ENCODE data around the gene SYDE2. TPM values are rescaled to one million over a fixed set of nuclear protein-coding genes. Genes with fewer than 3 reads are reported as not detected.
"Not testable (repeated sequence)": the region's sequence is repeated elsewhere in the genome, so short reads cannot be mapped to it uniquely, and the experiment has no call there.

The SYDE2 gene, protein sequence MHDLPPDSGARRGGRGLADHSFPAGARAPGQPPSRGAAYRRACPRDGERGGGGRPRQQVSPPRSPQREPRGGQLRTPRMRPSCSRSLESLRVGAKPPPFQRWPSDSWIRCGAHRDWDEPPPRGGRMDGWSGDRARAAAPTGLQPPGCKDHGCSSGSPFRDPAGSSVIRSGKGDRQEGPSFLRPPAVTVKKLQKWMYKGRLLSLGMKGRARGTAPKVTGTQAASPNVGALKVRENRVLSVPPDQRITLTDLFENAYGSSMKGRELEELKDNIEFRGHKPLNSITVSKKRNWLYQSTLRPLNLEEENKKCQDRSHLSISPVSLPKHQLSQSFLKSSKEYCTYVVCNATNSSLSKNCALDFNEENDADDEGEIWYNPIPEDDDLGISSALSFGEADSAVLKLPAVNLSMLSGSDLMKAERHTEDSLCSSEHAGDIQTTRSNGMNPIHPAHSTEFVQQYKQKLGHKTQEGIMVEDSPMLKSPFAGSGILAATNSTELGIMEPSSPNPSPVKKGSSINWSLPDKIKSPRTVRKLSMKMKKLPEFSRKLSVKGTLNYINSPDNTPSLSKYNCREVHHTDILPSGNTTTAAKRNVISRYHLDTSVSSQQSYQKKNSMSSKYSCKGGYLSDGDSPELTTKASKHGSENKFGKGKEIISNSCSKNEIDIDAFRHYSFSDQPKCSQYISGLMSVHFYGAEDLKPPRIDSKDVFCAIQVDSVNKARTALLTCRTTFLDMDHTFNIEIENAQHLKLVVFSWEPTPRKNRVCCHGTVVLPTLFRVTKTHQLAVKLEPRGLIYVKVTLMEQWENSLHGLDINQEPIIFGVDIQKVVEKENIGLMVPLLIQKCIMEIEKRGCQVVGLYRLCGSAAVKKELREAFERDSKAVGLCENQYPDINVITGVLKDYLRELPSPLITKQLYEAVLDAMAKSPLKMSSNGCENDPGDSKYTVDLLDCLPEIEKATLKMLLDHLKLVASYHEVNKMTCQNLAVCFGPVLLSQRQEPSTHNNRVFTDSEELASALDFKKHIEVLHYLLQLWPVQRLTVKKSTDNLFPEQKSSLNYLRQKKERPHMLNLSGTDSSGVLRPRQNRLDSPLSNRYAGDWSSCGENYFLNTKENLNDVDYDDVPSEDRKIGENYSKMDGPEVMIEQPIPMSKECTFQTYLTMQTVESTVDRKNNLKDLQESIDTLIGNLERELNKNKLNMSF
- 4.3 TPM for polyA plus RNA-seq (2013, experiment 1 of 2)
- polyA plus RNA-seq (2013, experiment 2 of 2) = 4.5 TPM

- Histone ChIP-seq H3K4me1 (ENCODE audit: insufficient read depth, low read length) (peaks cover 22% of the 10 kb centered on the region; the same call in 1 of the 2 replicates), H3K9ac (ENCODE audit: low read depth, low read length) (peak within 1 kb of the TSS; percentile 89), H3K27ac (ENCODE audit: low read depth, low read length) (peak within 1 kb of the TSS; percentile 99), H3K27me3 (ENCODE audit: insufficient read depth, low read length) (no peaks in the 10 kb centered on the region), H3K4me3 (ENCODE audit: low read length) (peak within 1 kb of the TSS; percentile 79), H3K9me3 (ENCODE audit: insufficient read depth, low read depth, low read length) (no peaks in the 10 kb centered on the region), H3K36me3 (ENCODE audit: insufficient read depth, low read length) (no peaks in the 10 kb centered on the region)
- WGBS = under 1% methylated on average over 99 of the region's 99 CpGs
These were observed at the start of gene SYDE2 for GRCh38 chr1:85200463-85201339. SYDE2 (minus strand) TSS chr1:85201016; CDS start chr1:85200996, 20 bp downstream.

- H3K9me3 ChIP-seq (ENCODE audit: insufficient read depth, low read depth, low read length); H3K27me3 ChIP-seq (ENCODE audit: insufficient read depth, low read length); H3K4me3 ChIP-seq (ENCODE audit: low read length); H3K27ac ChIP-seq (ENCODE audit: low read depth, low read length); H3K4me1 ChIP-seq (ENCODE audit: insufficient read depth, low read length); H3K9ac ChIP-seq (ENCODE audit: low read depth, low read length): not testable (repeated sequence)
- 96% methylated on average over 3 of the region's 3 CpGs for WGBS
- H3K36me3 ChIP-seq (ENCODE audit: insufficient read depth, low read length) = peaks cover 38% of the 10 kb centered on the region
These were observed 48.2 kb upstream of the SYDE2 start for GRCh38 chr1:85249042-85249441.

DNA sequence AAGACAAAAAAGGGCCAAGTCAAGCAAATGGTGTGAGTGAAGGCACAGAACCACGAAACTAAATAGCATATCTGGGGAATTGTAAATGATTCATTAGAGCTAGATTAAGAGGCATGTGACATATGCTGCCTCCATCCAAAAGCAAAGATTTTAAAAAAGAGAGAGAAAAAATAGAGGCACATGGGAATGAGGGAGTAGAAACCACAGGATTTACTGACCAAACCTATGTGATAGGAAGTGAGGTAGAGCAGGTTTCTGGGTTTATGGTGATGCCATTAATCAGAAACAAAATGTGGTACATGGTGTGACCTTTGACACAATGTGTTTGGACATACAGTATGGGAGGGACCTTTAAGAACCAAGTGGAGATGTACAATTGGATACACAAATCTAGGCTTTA, 45.1 kb upstream of the SYDE2 start:
- H3K4me1 ChIP-seq (ENCODE audit: insufficient read depth, low read length) = peaks cover 19% of the 10 kb centered on the region
- H3K9ac ChIP-seq (ENCODE audit: low read depth, low read length) = no peak overlapping the region
- no peak overlapping the region for H3K4me3 ChIP-seq (ENCODE audit: low read length)
- peaks cover 8% of the 10 kb centered on the region for H3K36me3 ChIP-seq (ENCODE audit: insufficient read depth, low read length)
- no peaks in the 10 kb centered on the region for H3K27me3 ChIP-seq (ENCODE audit: insufficient read depth, low read length)
- no peak overlapping the region for H3K27ac ChIP-seq (ENCODE audit: low read depth, low read length)
- 96% methylated on average over 1 of the region's 1 CpG for WGBS
- H3K9me3 ChIP-seq (ENCODE audit: insufficient read depth, low read depth, low read length) = no peaks in the 10 kb centered on the region

DNA sequence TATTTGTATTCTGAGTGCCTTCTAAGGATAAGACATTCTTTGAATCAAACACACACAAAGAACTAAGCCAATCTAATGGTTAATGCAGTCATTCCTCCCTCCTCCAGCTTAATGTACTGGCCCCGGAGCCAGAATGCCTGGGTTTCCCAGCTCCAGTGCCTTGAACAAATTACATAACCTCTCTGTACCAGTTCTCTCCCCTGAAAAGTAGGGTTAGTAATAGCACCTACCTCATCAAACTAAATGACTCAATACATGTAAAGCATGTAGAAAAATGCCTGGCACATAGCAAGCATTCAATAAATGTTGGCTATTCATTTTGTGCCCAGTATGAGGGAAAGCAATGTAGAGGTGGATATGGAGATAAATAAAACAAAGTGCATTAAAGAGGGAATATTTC, 44.6 kb upstream of the SYDE2 start:
- no peak overlapping the region for H3K9ac ChIP-seq (ENCODE audit: low read depth, low read length)
- 90% methylated on average over 1 of the region's 1 CpG for WGBS
- H3K4me1 ChIP-seq (ENCODE audit: insufficient read depth, low read length) = peaks cover 19% of the 10 kb centered on the region
- no peak overlapping the region for H3K27ac ChIP-seq (ENCODE audit: low read depth, low read length)
- no peaks in the 10 kb centered on the region for H3K9me3 ChIP-seq (ENCODE audit: insufficient read depth, low read depth, low read length)
- H3K36me3 ChIP-seq (ENCODE audit: insufficient read depth, low read length) = peaks cover 4% of the 10 kb centered on the region; the same call in 1 of the 2 replicates
- no peaks in the 10 kb centered on the region for H3K27me3 ChIP-seq (ENCODE audit: insufficient read depth, low read length)
- H3K4me3 ChIP-seq (ENCODE audit: low read length) = no peak overlapping the region

GRCh38 chr1:85244271-85245061, 43.6 kb upstream of the SYDE2 start:
- Histone ChIP-seq H3K36me3 (ENCODE audit: insufficient read depth, low read length) (no peaks in the 10 kb centered on the region), H3K27me3 (ENCODE audit: insufficient read depth, low read length) (no peaks in the 10 kb centered on the region), H3K4me1 (ENCODE audit: insufficient read depth, low read length) (peaks cover 23% of the 10 kb centered on the region), H3K4me3 (ENCODE audit: low read length) (no peak overlapping the region), H3K9me3 (ENCODE audit: insufficient read depth, low read depth, low read length) (no peaks in the 10 kb centered on the region), H3K27ac (ENCODE audit: low read depth, low read length) (no peak overlapping the region), H3K9ac (ENCODE audit: low read depth, low read length) (peak overlapping the region; percentile 25; the same call in 1 of the 2 replicates)
- 84% methylated on average over 4 of the region's 4 CpGs for WGBS

- no peaks in the 10 kb centered on the region for H3K36me3 ChIP-seq (ENCODE audit: insufficient read depth, low read length)
- no peak overlapping the region for H3K27ac ChIP-seq (ENCODE audit: low read depth, low read length)
- H3K4me1 ChIP-seq (ENCODE audit: insufficient read depth, low read length) = peaks cover 23% of the 10 kb centered on the region
- H3K27me3 ChIP-seq (ENCODE audit: insufficient read depth, low read length) = no peaks in the 10 kb centered on the region
- H3K9ac ChIP-seq (ENCODE audit: low read depth, low read length) = no peak overlapping the region
- no peaks in the 10 kb centered on the region for H3K9me3 ChIP-seq (ENCODE audit: insufficient read depth, low read depth, low read length)
- no peak overlapping the region for H3K4me3 ChIP-seq (ENCODE audit: low read length)
These were observed 42.6 kb upstream of the SYDE2 start for GRCh38 chr1:85243372-85243771.

GRCh38 chr1:85240643-85241042, 39.8 kb upstream of the SYDE2 start:
- H3K27ac ChIP-seq (ENCODE audit: low read depth, low read length) = no peak overlapping the region
- WGBS = no CpG with 5 or more reads among the region's 1 CpG
- H3K9ac ChIP-seq (ENCODE audit: low read depth, low read length) = no peak overlapping the region
- no peaks in the 10 kb centered on the region for H3K27me3 ChIP-seq (ENCODE audit: insufficient read depth, low read length)
- no peak overlapping the region for H3K4me3 ChIP-seq (ENCODE audit: low read length)
- no peaks in the 10 kb centered on the region for H3K36me3 ChIP-seq (ENCODE audit: insufficient read depth, low read length)
- no peaks in the 10 kb centered on the region for H3K9me3 ChIP-seq (ENCODE audit: insufficient read depth, low read depth, low read length)
- peaks cover 23% of the 10 kb centered on the region for H3K4me1 ChIP-seq (ENCODE audit: insufficient read depth, low read length)

DNA sequence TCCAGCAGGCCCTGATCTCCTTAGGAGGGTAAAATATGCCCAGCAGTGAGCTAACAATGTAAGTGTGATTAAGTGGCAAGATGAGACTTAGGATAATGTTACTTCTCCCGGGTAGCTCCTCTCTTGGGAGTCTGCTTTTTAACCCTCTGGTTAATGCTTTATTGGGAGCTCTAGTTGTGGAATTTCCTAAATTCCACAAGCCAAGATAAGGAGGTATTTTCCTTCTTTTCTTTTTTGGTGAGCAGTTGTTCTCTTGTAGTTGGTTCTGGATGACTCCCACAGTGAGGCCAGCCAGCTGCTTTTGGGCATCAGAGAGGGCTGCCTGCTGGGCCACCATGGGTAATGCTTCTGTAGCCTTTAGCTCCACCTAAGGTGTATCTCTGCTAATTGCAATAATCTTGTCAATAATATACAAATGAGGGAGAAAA, 39.4 kb upstream of the SYDE2 start:
- Histone ChIP-seq H3K27me3 (ENCODE audit: insufficient read depth, low read length) (no peaks in the 10 kb centered on the region), H3K4me1 (ENCODE audit: insufficient read depth, low read length) (peaks cover 23% of the 10 kb centered on the region), H3K27ac (ENCODE audit: low read depth, low read length) (no peak overlapping the region), H3K36me3 (ENCODE audit: insufficient read depth, low read length) (no peaks in the 10 kb centered on the region), H3K9ac (ENCODE audit: low read depth, low read length) (no peak overlapping the region), H3K9me3 (ENCODE audit: insufficient read depth, low read depth, low read length) (no peaks in the 10 kb centered on the region), H3K4me3 (ENCODE audit: low read length) (no peak overlapping the region)
- 71% methylated on average over 1 of the region's 1 CpG for WGBS

GRCh38 chr1:85237613-85238012, 36.8 kb upstream of the SYDE2 start:
- WGBS = 93% methylated on average over 1 of the region's 1 CpG
- H3K27ac ChIP-seq (ENCODE audit: low read depth, low read length) = no peak overlapping the region

More at GRCh38 chr1:85237613-85238012, 36.8 kb upstream of the SYDE2 start:
- no peaks in the 10 kb centered on the region for H3K27me3 ChIP-seq (ENCODE audit: insufficient read depth, low read length)
- no peak overlapping the region for H3K9ac ChIP-seq (ENCODE audit: low read depth, low read length)
- H3K4me3 ChIP-seq (ENCODE audit: low read length) = no peak overlapping the region
- no peaks in the 10 kb centered on the region for H3K36me3 ChIP-seq (ENCODE audit: insufficient read depth, low read length)
- H3K4me1 ChIP-seq (ENCODE audit: insufficient read depth, low read length) = peaks cover 4% of the 10 kb centered on the region; the same call in 1 of the 2 replicates
- H3K9me3 ChIP-seq (ENCODE audit: insufficient read depth, low read depth, low read length) = no peaks in the 10 kb centered on the region
